ENCODE data around the gene PHKA2.

PHKA2 gene

GRCh38 chrX:18889346-18890048 lies 94.4 kb downstream of the PHKA2 start:
- no peak for TF ChIP-seq CTCF (conservative IDR thresholded peaks at IDR 0.05)
- H3K27ac ChIP-seq = no peak overlapping the region

- H3K27ac ChIP-seq = no peak overlapping the region
- TF ChIP-seq CTCF (conservative IDR thresholded peaks at IDR 0.05) = no peak
Observed at GRCh38 chrX:18888281-18888680, 95.6 kb downstream of the PHKA2 start.

- no peak for TF ChIP-seq CTCF (conservative IDR thresholded peaks at IDR 0.05)
- no peak overlapping the region for H3K27ac ChIP-seq
Observed at GRCh38 chrX:18887825-18888212, 96.1 kb downstream of the PHKA2 start.

- TF ChIP-seq CTCF (conservative IDR thresholded peaks at IDR 0.05) = no peak
- H3K27ac ChIP-seq = peak overlapping the region; percentile 67
Observed at GRCh38 chrX:18887177-18887824, 96.6 kb downstream of the PHKA2 start.

GRCh38 chrX:18886344-18887161 lies 97.4 kb downstream of the PHKA2 start:
- H3K27ac ChIP-seq = peak overlapping the region; percentile 67

GRCh38 chrX:18886005-18886343 lies 97.9 kb downstream of the PHKA2 start:
- H3K27ac ChIP-seq = peak overlapping the region; percentile 67
- no peak for TF ChIP-seq CTCF (conservative IDR thresholded peaks at IDR 0.05)

More at GRCh38 chrX:18886344-18887161, 97.4 kb downstream of the PHKA2 start:
- peak; percentile 76 for TF ChIP-seq CTCF (conservative IDR thresholded peaks at IDR 0.05)

- TF ChIP-seq CTCF (conservative IDR thresholded peaks at IDR 0.05) = no peak
Observed at GRCh38 chrX:18885328-18886004, 98.4 kb downstream of the PHKA2 start.

More at GRCh38 chrX:18885328-18886004, 98.4 kb downstream of the PHKA2 start:
- peak overlapping the region; percentile 67 for H3K27ac ChIP-seq
